Right lobe of liver (tissue), 4 donors: Measurements from ENCODE around the gene TMEM143.

Experiments used
- POLR2A ChIP-seq: fragments of 450-650 bp; IDR thresholded peaks from one replicate; pipeline ENCODE4 v1.6.1; 2017; ENCODE audit warnings: antibody characterized with exemption, mild to moderate bottlenecking
- TF ChIP-seq, protein P1 (sequence below), 4 donors: fragments of 200-600 bp in 3 of 4; fragments of 450-650 bp in 1 of 4; IDR thresholded peaks; one replicate each; pipeline versions ENCODE4 v1.5.1 to v1.8.0; 2016 to 2022; ENCODE audit warnings: antibody characterized with exemption in 4 of 4, mild to moderate bottlenecking in 2 of 4
- donor health status: DM: no; HTN: no; CAD: no.
- donor health status: DM: no; HTN: no; CAD: no.
- donor health status: DM: no; HTN: yes; CAD: no.

DNA sequence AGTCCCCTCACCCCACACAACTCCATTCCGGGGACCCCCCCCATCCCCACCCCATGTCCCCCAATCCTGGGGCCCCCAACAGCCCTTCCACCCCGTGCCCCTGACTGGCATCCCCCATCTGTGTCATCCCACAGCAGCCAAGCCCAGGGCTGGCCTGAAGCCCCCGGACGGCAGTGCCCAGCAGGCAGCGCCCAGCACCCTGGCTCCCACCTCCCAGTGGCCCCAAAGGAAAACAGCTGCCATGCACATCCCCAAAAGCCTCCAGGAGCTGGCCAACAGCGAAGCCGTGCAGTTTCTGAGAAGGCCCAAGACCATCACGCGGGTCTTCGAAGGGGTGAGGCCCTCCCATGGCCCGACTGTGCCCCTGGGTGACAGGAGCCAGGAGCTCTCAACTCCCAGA, 1.9 kb upstream of the TMEM143 start:
- TF ChIP-seq, protein P1, sequence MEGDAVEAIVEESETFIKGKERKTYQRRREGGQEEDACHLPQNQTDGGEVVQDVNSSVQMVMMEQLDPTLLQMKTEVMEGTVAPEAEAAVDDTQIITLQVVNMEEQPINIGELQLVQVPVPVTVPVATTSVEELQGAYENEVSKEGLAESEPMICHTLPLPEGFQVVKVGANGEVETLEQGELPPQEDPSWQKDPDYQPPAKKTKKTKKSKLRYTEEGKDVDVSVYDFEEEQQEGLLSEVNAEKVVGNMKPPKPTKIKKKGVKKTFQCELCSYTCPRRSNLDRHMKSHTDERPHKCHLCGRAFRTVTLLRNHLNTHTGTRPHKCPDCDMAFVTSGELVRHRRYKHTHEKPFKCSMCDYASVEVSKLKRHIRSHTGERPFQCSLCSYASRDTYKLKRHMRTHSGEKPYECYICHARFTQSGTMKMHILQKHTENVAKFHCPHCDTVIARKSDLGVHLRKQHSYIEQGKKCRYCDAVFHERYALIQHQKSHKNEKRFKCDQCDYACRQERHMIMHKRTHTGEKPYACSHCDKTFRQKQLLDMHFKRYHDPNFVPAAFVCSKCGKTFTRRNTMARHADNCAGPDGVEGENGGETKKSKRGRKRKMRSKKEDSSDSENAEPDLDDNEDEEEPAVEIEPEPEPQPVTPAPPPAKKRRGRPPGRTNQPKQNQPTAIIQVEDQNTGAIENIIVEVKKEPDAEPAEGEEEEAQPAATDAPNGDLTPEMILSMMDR (IDR thresholded peaks at IDR 0.05), result no peak
- TF ChIP-seq POLR2A, result no peak
